GM12878 (cell line): ENCODE measurements around the gene GRHL1.

Experiments used
- ASH2L ChIP-seq: fragments of 300-600, 200-600 bp; sonication (generic); IDR thresholded peaks from 2 replicates; pipeline ENCODE4 v1.6.1; 2017; ENCODE audit warnings: low read depth, mild to moderate bottlenecking, borderline replicate concordance
- BCLAF1 ChIP-seq: fragments of 450-650 bp; IDR thresholded peaks from 2 replicates; pipeline ENCODE4 v1.6.1; 2017; ENCODE audit warnings: antibody characterized with exemption, mild to moderate bottlenecking, moderate library complexity
- PKNOX1 ChIP-seq: fragments of 450-650 bp; IDR thresholded peaks from 2 replicates; pipeline ENCODE4 v1.6.1; 2016; ENCODE audit warnings: mild to moderate bottlenecking

GRCh38 chr2:9949992-9950520 lies 1.4 kb upstream of the GRHL1 start:
- TF ChIP-seq ASH2L (no peak), PKNOX1 (no peak), BCLAF1 (no peak)
